IMR-90 (cell line): ENCODE measurements around the gene RPTOR. TPM values are rescaled to one million over a fixed set of nuclear protein-coding genes. Genes with fewer than 3 reads are reported as not detected.

Experiments
- ATAC-seq: fragments of 200-7000 bp; cut with Tn5 transposase; 2 replicates; pipeline ENCODE4 v1.9.1; 2020; ENCODE audit warnings: low read depth, mild to moderate bottlenecking, moderate library complexity
- BruUV-seq: library from RNA; stranded (reverse); fragments of 400-500 nt; replicated peaks from 2 replicates; lab custom pipeline; 2021; lab: Mats Ljungman, UMichigan
- CTCF ChIA-PET: fragments of 300-600 bp; formaldehyde crosslinking; extraction: SDS; loops from one replicate; lab custom pipeline; 2021; ENCODE audit warnings: antibody characterized with exemption; lab: Yijun Ruan, JAX
- POLR2A ChIA-PET: fragments of 300-600 bp; sonication (Branson Sonifier 250); formaldehyde crosslinking; loops from one replicate; lab custom pipeline; 2022; ENCODE audit warnings: antibody characterized with exemption; ENCODE audit not compliant: unreplicated experiment; lab: Charles Lee
- DNase-seq: peaks from one replicate; pipeline ENCODE4 v3.0.0; 2013
- H2AFZ ChIP-seq: replicated peaks from 2 replicates; pipeline ENCODE3; 2013; ENCODE audit warnings: low read length, mild to moderate bottlenecking; ENCODE audit not compliant: poor library complexity
- H2AK5ac ChIP-seq: 2 replicates; pipeline ENCODE4 v1.6.1; 2013; ENCODE audit warnings: low read depth, low read length, inconsistent platforms
- H2AK9ac ChIP-seq: replicated peaks from 2 replicates; pipeline ENCODE3; 2013; ENCODE audit warnings: mild to moderate bottlenecking, low read depth, low read length, moderate library complexity; ENCODE audit not compliant: poor library complexity
- H2BK120ac ChIP-seq: 2 replicates; pipeline ENCODE4 v1.6.1; 2013; ENCODE audit warnings: low read depth, low read length, inconsistent platforms
- H2BK15ac ChIP-seq: 3 replicates; pipeline ENCODE4 v1.6.1; 2013; ENCODE audit warnings: low read depth, low read length, inconsistent platforms
- H2BK20ac ChIP-seq: 2 replicates; pipeline ENCODE4 v1.6.1; 2013; ENCODE audit warnings: low read depth, mild to moderate bottlenecking, inconsistent platforms, low read length, moderate library complexity
- H2BK5ac ChIP-seq: 2 replicates; pipeline ENCODE4 v1.6.1; 2013; ENCODE audit warnings: mild to moderate bottlenecking, low read depth, low read length, inconsistent platforms; ENCODE audit not compliant: poor library complexity, severe bottlenecking
- H3K14ac ChIP-seq: replicated peaks from 2 replicates; pipeline ENCODE4 v1.6.1; 2013; ENCODE audit warnings: low read depth, low read length, inconsistent platforms
- H3K18ac ChIP-seq: 2 replicates; pipeline ENCODE4 v1.6.1; 2013; ENCODE audit warnings: low read depth, low read length, control low read depth
- H3K23ac ChIP-seq: 2 replicates; pipeline ENCODE4 v1.6.1; 2013; ENCODE audit warnings: low read depth, low read length, inconsistent platforms
- H3K27ac ChIP-seq: 2 replicates; pipeline ENCODE4 v1.5.1; 2013; ENCODE audit warnings: mild to moderate bottlenecking, control low read depth, low read length; ENCODE audit not compliant: insufficient read depth
- H3K27me3 ChIP-seq: 2 replicates; pipeline ENCODE4 v1.6.1; 2013; ENCODE audit warnings: low read length; ENCODE audit not compliant: control insufficient read depth, insufficient read depth
- H3K36me3 ChIP-seq: 2 replicates; pipeline ENCODE4 v1.6.1; 2013; ENCODE audit warnings: low read length, mixed read lengths; ENCODE audit not compliant: control insufficient read depth, insufficient read depth
- H3K4ac ChIP-seq: 2 replicates; pipeline ENCODE4 v1.6.1; 2013; ENCODE audit warnings: low read depth, low read length, inconsistent platforms
- H3K4me1 ChIP-seq: 2 replicates; pipeline ENCODE4 v1.6.1; 2013; ENCODE audit warnings: low read length, mixed read lengths; ENCODE audit not compliant: control insufficient read depth, insufficient read depth
- H3K4me2 ChIP-seq: 2 replicates; pipeline ENCODE4 v1.6.1; 2013; ENCODE audit warnings: low read depth, mild to moderate bottlenecking, control low read depth, low read length, moderate library complexity
- H3K4me3 ChIP-seq: 2 replicates; pipeline ENCODE4 v1.5.1; 2013; ENCODE audit warnings: low read depth, mild to moderate bottlenecking, control low read depth, low read length, moderate library complexity; ENCODE audit not compliant: insufficient read depth
- H3K56ac ChIP-seq: 2 replicates; pipeline ENCODE4 v1.6.1; 2013; ENCODE audit warnings: low read length, inconsistent platforms; ENCODE audit not compliant: insufficient read depth; ENCODE audit errors: extremely low read depth
- H3K79me1 ChIP-seq, 2 experiments: 2 replicates each; pipeline ENCODE4 v1.6.1; 2013; ENCODE audit warnings: low read length in 2 of 2, inconsistent platforms in 1 of 2, low read depth in 1 of 2
- H3K9ac ChIP-seq: 2 replicates; pipeline ENCODE4 v1.6.1; 2013; ENCODE audit warnings: low read depth, low read length, control low read depth
- H3K9me1 ChIP-seq: 2 replicates; pipeline ENCODE4 v1.6.1; 2013; ENCODE audit warnings: low read length, inconsistent platforms; ENCODE audit not compliant: insufficient read depth
- H3K9me3 ChIP-seq: 2 replicates; pipeline ENCODE4 v1.6.1; 2013; ENCODE audit warnings: low read length; ENCODE audit not compliant: control insufficient read depth, insufficient read depth
- H4K20me1 ChIP-seq: 2 replicates; pipeline ENCODE4 v1.6.1; 2013; ENCODE audit warnings: low read length, inconsistent platforms; ENCODE audit not compliant: insufficient read depth
- H4K5ac ChIP-seq: 2 replicates; pipeline ENCODE4 v1.6.1; 2013; ENCODE audit warnings: mild to moderate bottlenecking, low read depth, low read length, control low read depth
- H4K8ac ChIP-seq, 2 experiments: 2 replicates each; pipeline ENCODE4 v1.6.1; 2013; ENCODE audit warnings: low read depth in 2 of 2, low read length in 2 of 2, control low read depth in 1 of 2, inconsistent platforms in 1 of 2
- H4K91ac ChIP-seq: 2 replicates; pipeline ENCODE4 v1.6.1; 2013; ENCODE audit warnings: low read depth, low read length, inconsistent platforms; ENCODE audit not compliant: insufficient read depth
- RFX5 ChIP-seq: IDR thresholded peaks from 2 replicates; pipeline ENCODE4 v1.8.0; 2012; ENCODE audit warnings: low read depth, mild to moderate bottlenecking, low read length, moderate library complexity
- WGBS, 2 experiments: methylation state at CpG; one replicate each; pipeline versions ENCODE4 v1.1.5 to v1.1.7; 2013; ENCODE audit warnings: missing lambda C conversion rate in 2 of 2; ENCODE audit not compliant: insufficient read length in 1 of 2; ENCODE audit errors: extremely low coverage in 2 of 2; 5-methylcytosine and 5-hydroxymethylcytosine counted together
- dilution Hi-C: fragments of 300-500 bp; cut with HindIII; formaldehyde crosslinking; loops from one replicate; pipeline ENCODE4 v1.14.3; 2018; ENCODE audit warnings: low sequenced_read_pairs; ENCODE audit not compliant: unreplicated experiment
- in situ Hi-C: fragments of 300-500 bp; cut with MboI; formaldehyde crosslinking; loops from 3 replicates; pipeline ENCODE4 v1.14.3; 2019; ENCODE audit warnings: low sequenced_read_pairs, inconsistent platforms, mixed read lengths
- intact Hi-C: fragments of 100-400 bp; cut with micrococcal nuclease; formaldehyde crosslinking; loops from 2 replicates; pipeline ENCODE4 v1.10.0; 2022
- polyA plus RNA-seq, 3 experiments: library from polyadenylated mRNA; depleted of rRNA; stranded (reverse); fragments of >200 nt; gene quantifications; 2 replicates each; pipeline ENCODE4 v1.2.3, GENCODE V29; 2012; ENCODE audit warnings: low replicate concordance in 1 of 3
- total RNA-seq: library from RNA; depleted of rRNA; stranded (reverse); fragments of >200 nt; gene quantifications from 2 replicates; pipeline ENCODE4 v1.2.3, GENCODE V29; 2012

The RPTOR gene
- total and polyA plus RNA-seq, 2 of the 4 experiments (the other 2 are of a cell fraction) = 10.8 to 14.7 TPM

DNA sequence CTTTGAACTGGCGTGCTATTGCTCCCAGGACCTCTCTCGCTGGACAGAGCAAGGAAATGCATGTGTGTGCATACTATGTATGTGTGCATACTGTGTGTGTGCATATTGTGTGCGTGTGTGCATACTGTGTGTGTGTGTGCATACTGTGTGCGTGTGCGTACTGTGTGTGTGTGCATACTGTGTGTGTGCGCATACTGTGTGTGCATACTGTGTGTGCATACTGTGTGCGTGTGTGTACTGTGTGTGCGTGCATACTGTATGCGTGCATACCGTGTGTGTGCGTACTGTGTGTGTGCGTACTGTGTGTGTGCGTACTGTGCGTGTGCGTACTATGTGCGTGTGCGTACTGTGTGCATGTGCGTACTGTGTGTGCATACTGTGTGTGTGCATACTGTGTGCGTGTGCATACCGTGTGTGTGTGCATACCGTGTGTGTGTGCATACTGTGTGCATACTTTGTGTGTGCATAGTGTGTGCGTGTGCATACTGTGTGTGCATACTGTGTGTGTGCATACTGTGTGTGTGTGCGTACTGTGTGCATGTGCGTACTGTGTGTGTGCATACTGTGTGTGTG, 89.4 kb downstream of the RPTOR start:
- Histone ChIP-seq H2AK5ac (no peak overlapping the region), H3K18ac (no peak overlapping the region), H3K56ac (no peak overlapping the region), H3K14ac (no peak overlapping the region), H2BK120ac (no peak overlapping the region), H3K4me1 (peaks cover 4% of the 10 kb centered on the region; the same call in 1 of the 2 replicates), H2BK5ac (no peak overlapping the region), H4K5ac (no peak overlapping the region), H3K36me3 (no peaks in the 10 kb centered on the region), H4K91ac (no peak overlapping the region), H3K27ac (no peak overlapping the region), H4K20me1 (peaks cover 28% of the 10 kb centered on the region), H3K4me3 (no peak overlapping the region), H2AFZ (no peak overlapping the region), H2BK20ac (no peak overlapping the region), H2BK15ac (no peak overlapping the region), H3K9me1 (peaks cover 19% of the 10 kb centered on the region), H3K79me1 (peaks cover 57 to 75% of the 10 kb centered on the region in 2 experiments), H3K23ac (no peak overlapping the region), H3K4me2 (no peak overlapping the region), H3K4ac (no peak overlapping the region; the same call in 1 of the 2 replicates), H3K9ac (no peak overlapping the region), H2AK9ac (no peak overlapping the region), H4K8ac (no peak overlapping the region), H3K9me3 (no peaks in the 10 kb centered on the region), H3K27me3 (no peaks in the 10 kb centered on the region)
- dilution Hi-C loops = no loop called here
- in situ Hi-C loops = no loop called here
- no peak for TF ChIP-seq RFX5
- intact Hi-C loops = no loop called here
- BruUV-seq = no TSS peak
- ATAC-seq (no peak), DNase-seq (no peak)
- 100% methylated on average over 4 of the region's 24 CpGs; no CpG with 5 or more reads in 1 of the 2 experiments for WGBS, 2 experiments
- CTCF ChIA-PET = no interaction called here
- POLR2A ChIA-PET = no interaction called here
